HepG2 (cell line): Measurements from ENCODE around the gene ASAP2. TPM values are rescaled to one million over a fixed set of nuclear protein-coding genes. Genes with fewer than 3 reads are reported as not detected.

ENCODE experiments used
- CENPBD1 ChIP-seq: sonication (generic); formaldehyde crosslinking; IDR thresholded peaks from 2 replicates; pipeline ENCODE4 v1.8.0; 2022; ENCODE audit warnings: missing genetic modification reagents, low read depth, mild to moderate bottlenecking, borderline replicate concordance
- DPF2 ChIP-seq: sonication (generic); formaldehyde crosslinking; IDR thresholded peaks from 2 replicates; pipeline ENCODE4 v1.4.0; 2020; ENCODE audit warnings: mild to moderate bottlenecking, low read depth, missing genetic modification reagents, borderline replicate concordance
- GLI4 ChIP-seq: sonication (generic); formaldehyde crosslinking; IDR thresholded peaks from 2 replicates; pipeline ENCODE4 v1.5.1; 2020; ENCODE audit warnings: missing genetic modification reagents, mild to moderate bottlenecking, moderate library complexity, borderline replicate concordance
- GTF3A ChIP-seq: sonication (generic); formaldehyde crosslinking; conservative IDR thresholded peaks from 2 replicates; pipeline ENCODE4 v1.4.0; 2020; ENCODE audit warnings: mild to moderate bottlenecking, missing genetic modification reagents
- HNF4G ChIP-seq, 2 experiments: sonication (generic) in 1 of 2; formaldehyde crosslinking in 1 of 2; IDR thresholded peaks; 2 replicates each; pipeline versions ENCODE4 v1.4.0 to v1.6.1; 2011 to 2020; ENCODE audit warnings: borderline replicate concordance in 2 of 2, low read depth in 2 of 2, mild to moderate bottlenecking in 2 of 2, low read length in 1 of 2, missing genetic modification reagents in 1 of 2, moderate library complexity in 1 of 2
- SNAI1 ChIP-seq: sonication (generic); formaldehyde crosslinking; IDR thresholded peaks from 2 replicates; pipeline ENCODE4 v1.5.0; 2020; ENCODE audit warnings: mild to moderate bottlenecking, missing genetic modification reagents, borderline replicate concordance
- SNAPC2 ChIP-seq: sonication (generic); formaldehyde crosslinking; IDR thresholded peaks from 2 replicates; pipeline ENCODE4 v1.8.1; 2022; ENCODE audit warnings: mild to moderate bottlenecking, missing genetic modification reagents
- TAF15 ChIP-seq: fragments of 200-400 bp; formaldehyde crosslinking; IDR thresholded peaks from one replicate; pipeline ENCODE4 v1.6.1; 2018; ENCODE audit warnings: mild to moderate bottlenecking, low read depth, low read length; ENCODE audit not compliant: poor library complexity, severe bottlenecking
- TBP ChIP-seq: sonication (generic); formaldehyde crosslinking; IDR thresholded peaks from 2 replicates; pipeline ENCODE4 v1.5.0; 2020; ENCODE audit warnings: missing genetic modification reagents
- ZBTB40 ChIP-seq, 2 experiments: fragments of 450-650 bp in 1 of 2; sonication (generic) in 1 of 2; formaldehyde crosslinking in 1 of 2; IDR thresholded peaks; 2 replicates each; pipeline versions ENCODE4 v1.6.1 to v1.8.0; 2016 to 2022; ENCODE audit warnings: antibody characterized with exemption in 1 of 2, mild to moderate bottlenecking in 1 of 2, missing genetic modification reagents in 1 of 2
- ZNF234 ChIP-seq: sonication (generic); formaldehyde crosslinking; conservative IDR thresholded peaks from 2 replicates; pipeline ENCODE4 v1.5.1; 2020; ENCODE audit warnings: mild to moderate bottlenecking, missing genetic modification reagents
- ZNF329 ChIP-seq: sonication (generic); formaldehyde crosslinking; IDR thresholded peaks from 2 replicates; pipeline ENCODE4 v1.9.0; 2021; ENCODE audit warnings: low read depth, mild to moderate bottlenecking, missing genetic modification reagents
- polyA plus RNA-seq, 8 experiments: library from polyadenylated mRNA; depleted of rRNA in 3 of 8; stranded (reverse) in 7 of 8; unstranded in 1 of 8; fragments of >200 nt; fragmentation: Illumina TruSeq in 4 of 8; extraction: Trizol in 4 of 8; gene quantifications; 2 replicates each; pipeline versions ENCODE4 v1.2.1 to v1.2.3, GENCODE V29; 2011 to 2016; ENCODE audit warnings: low read depth in 4 of 8, missing spikeins in 1 of 8, mixed read lengths in 1 of 8; ENCODE audit not compliant: insufficient read depth in 1 of 8
- total RNA-seq, 5 experiments: library from RNA; depleted of rRNA; stranded (reverse); fragments of >200 nt; fragmentation: Illumina TruSeq; extraction: Trizol; gene quantifications; 2 replicates each; pipeline ENCODE4 v1.2.3, GENCODE V29; 2016; ENCODE audit warnings: low read depth in 1 of 5
- TF ChIP-seq, protein P1 (sequence below): sonication (generic); formaldehyde crosslinking; IDR thresholded peaks from 2 replicates; pipeline ENCODE4 v1.8.0; 2022; ENCODE audit warnings: mild to moderate bottlenecking, missing genetic modification reagents, borderline replicate concordance
- TF ChIP-seq, protein P2 (sequence below): IDR thresholded peaks from 2 replicates; pipeline ENCODE4 v1.6.1; 2016; ENCODE audit warnings: missing compliant biosample characterization, missing genetic modification reagents, borderline replicate concordance
- TF ChIP-seq, protein P3 (sequence below): sonication (generic); formaldehyde crosslinking; IDR thresholded peaks from 2 replicates; pipeline ENCODE4 v1.8.0; 2023; ENCODE audit warnings: mild to moderate bottlenecking, missing genetic modification reagents

Gene ASAP2
- total and polyA plus RNA-seq, 2 of the 13 experiments (the other 11 are each of a cell fraction or from before 2014, with no cell fraction given): 7.3 to 22.3 TPM

- TF ChIP-seq ZBTB40 (IDR thresholded peaks at IDR 0.05): no peak
- no peak for TF ChIP-seq ZBTB40 (CRISPR knock-in tag; IDR thresholded peaks at IDR 0.05)
- TF ChIP-seq SNAPC2: no peak
- no peak for TF ChIP-seq ZNF329 (CRISPR knock-in tag)
- TF ChIP-seq TBP (CRISPR knock-in tag): no peak
- TF ChIP-seq DPF2 (CRISPR knock-in tag): no peak
- TF ChIP-seq GTF3A (CRISPR knock-in tag): no peak
- TF ChIP-seq, protein P1, sequence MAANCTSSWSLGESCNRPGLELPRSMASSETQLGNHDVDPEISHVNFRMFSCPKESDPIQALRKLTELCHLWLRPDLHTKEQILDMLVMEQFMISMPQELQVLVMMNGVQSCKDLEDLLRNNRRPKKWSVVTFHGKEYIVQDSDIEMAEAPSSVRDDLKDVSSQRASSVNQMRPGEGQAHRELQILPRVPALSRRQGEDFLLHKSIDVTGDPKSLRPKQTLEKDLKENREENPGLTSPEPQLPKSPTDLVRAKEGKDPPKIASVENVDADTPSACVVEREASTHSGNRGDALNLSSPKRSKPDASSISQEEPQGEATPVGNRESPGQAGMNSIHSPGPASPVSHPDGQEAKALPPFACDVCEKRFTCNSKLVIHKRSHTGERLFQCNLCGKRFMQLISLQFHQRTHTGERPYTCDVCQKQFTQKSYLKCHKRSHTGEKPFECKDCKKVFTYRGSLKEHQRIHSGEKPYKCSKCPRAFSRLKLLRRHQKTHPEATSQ: peak; percentile 1; the same call in 1 of the 2 replicates
- TF ChIP-seq ZNF234 (CRISPR knock-in tag): no peak
- TF ChIP-seq, protein P2, sequence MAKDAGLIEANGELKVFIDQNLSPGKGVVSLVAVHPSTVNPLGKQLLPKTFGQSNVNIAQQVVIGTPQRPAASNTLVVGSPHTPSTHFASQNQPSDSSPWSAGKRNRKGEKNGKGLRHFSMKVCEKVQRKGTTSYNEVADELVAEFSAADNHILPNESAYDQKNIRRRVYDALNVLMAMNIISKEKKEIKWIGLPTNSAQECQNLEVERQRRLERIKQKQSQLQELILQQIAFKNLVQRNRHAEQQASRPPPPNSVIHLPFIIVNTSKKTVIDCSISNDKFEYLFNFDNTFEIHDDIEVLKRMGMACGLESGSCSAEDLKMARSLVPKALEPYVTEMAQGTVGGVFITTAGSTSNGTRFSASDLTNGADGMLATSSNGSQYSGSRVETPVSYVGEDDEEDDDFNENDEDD: no peak
- TF ChIP-seq, protein P3, sequence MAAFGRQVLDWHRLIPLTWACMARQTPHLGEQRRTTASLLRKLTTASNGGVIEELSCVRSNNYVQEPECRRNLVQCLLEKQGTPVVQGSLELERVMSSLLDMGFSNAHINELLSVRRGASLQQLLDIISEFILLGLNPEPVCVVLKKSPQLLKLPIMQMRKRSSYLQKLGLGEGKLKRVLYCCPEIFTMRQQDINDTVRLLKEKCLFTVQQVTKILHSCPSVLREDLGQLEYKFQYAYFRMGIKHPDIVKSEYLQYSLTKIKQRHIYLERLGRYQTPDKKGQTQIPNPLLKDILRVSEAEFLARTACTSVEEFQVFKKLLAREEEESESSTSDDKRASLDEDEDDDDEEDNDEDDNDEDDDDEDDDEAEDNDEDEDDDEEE: no peak
- TF ChIP-seq GLI4: no peak
- TF ChIP-seq CENPBD1: no peak
- no peak for TF ChIP-seq SNAI1 (CRISPR knock-in tag)
- TF ChIP-seq HNF4G (IDR thresholded peaks at IDR 0.05; ENCODE audit: borderline replicate concordance, low read depth, low read length): peak; percentile 71; the same call in 1 of the 2 replicates
- TF ChIP-seq HNF4G (CRISPR knock-in tag; IDR thresholded peaks at IDR 0.05; ENCODE audit: borderline replicate concordance, low read depth): no peak
- no peak for TF ChIP-seq TAF15
Observed at GRCh38 chr2:9388199-9388681, 181.6 kb downstream of the ASAP2 start (continued).
